AG10803 (cell line): ENCODE measurements around the gene FFAR3.

ENCODE experiments used
- DNase-seq: peaks from one replicate; pipeline ENCODE4 v3.0.0; 2010; ENCODE audit warnings: low read depth
- H3K4me3 ChIP-seq: 2 replicates; pipeline ENCODE4 v1.5.1; 2011; ENCODE audit warnings: mild to moderate bottlenecking, low read length, control low read depth
- CTCF ChIP-seq: conservative IDR thresholded peaks from 2 replicates; pipeline ENCODE4 v1.5.1; 2011; ENCODE audit warnings: mild to moderate bottlenecking, low read length, control low read depth, inconsistent platforms

FFAR3 gene

GRCh38 chr19:35357867-35358573, at the start of gene FFAR3:
TSS of gene FFAR3 (plus strand) at chr19:35358460. CDS start at chr19:35358891, 431 bp downstream.
- no peak for TF ChIP-seq CTCF
- peak; percentile 56 for DNase-seq
- H3K4me3 ChIP-seq: no peak within 1 kb of the TSS

GRCh38 chr19:35308910-35309309, 49.4 kb upstream of the FFAR3 start:
- DNase-seq: no peak
- H3K4me3 ChIP-seq: no peak overlapping the region
- TF ChIP-seq CTCF: no peak

GRCh38 chr19:35309481-35310279, 48.6 kb upstream of the FFAR3 start:
- no peak for DNase-seq
- no peak overlapping the region for H3K4me3 ChIP-seq
- TF ChIP-seq CTCF: no peak

GRCh38 chr19:35310331-35310730, 47.9 kb upstream of the FFAR3 start:
- no peak overlapping the region for H3K4me3 ChIP-seq
- TF ChIP-seq CTCF: no peak
- DNase-seq: no peak

GRCh38 chr19:35310811-35311465, 47.3 kb upstream of the FFAR3 start:
- no peak for TF ChIP-seq CTCF
- DNase-seq: no peak
- no peak overlapping the region for H3K4me3 ChIP-seq

- DNase-seq: no peak
- H3K4me3 ChIP-seq: no peak overlapping the region
- TF ChIP-seq CTCF: no peak
These were observed 46.2 kb upstream of the FFAR3 start for GRCh38 chr19:35311901-35312665.
